Measurements from ENCODE around the gene BTBD9.

DNA sequence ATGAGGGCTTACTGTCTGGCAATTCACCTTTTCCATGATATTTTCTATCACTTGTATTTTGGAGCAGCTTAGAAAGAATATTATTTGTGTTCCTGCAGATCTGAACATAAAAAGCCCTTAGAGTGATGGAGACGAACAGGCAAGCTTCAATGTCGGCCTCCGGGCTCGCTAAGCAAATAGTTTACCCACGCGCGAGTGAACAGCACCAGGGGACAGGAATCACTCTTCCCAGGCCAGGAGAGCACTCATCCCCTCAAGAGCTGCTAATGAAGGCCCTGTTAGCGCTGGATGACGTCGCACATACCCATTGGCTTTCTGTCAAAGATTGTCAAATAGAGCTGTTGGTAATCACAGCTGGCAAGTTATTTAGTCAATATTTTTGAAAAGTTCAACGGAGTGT is 424.5 kb downstream of the BTBD9 start:
- TF ChIP-seq, protein P1, sequence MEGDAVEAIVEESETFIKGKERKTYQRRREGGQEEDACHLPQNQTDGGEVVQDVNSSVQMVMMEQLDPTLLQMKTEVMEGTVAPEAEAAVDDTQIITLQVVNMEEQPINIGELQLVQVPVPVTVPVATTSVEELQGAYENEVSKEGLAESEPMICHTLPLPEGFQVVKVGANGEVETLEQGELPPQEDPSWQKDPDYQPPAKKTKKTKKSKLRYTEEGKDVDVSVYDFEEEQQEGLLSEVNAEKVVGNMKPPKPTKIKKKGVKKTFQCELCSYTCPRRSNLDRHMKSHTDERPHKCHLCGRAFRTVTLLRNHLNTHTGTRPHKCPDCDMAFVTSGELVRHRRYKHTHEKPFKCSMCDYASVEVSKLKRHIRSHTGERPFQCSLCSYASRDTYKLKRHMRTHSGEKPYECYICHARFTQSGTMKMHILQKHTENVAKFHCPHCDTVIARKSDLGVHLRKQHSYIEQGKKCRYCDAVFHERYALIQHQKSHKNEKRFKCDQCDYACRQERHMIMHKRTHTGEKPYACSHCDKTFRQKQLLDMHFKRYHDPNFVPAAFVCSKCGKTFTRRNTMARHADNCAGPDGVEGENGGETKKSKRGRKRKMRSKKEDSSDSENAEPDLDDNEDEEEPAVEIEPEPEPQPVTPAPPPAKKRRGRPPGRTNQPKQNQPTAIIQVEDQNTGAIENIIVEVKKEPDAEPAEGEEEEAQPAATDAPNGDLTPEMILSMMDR (IDR thresholded peaks at IDR 0.05) = no peak
- TF ChIP-seq POLR2A (IDR thresholded peaks at IDR 0.05) (no peak), POLR2AphosphoS5 (IDR thresholded peaks at IDR 0.05; ENCODE audit: insufficient read depth in 1 of 2, low read depth in 1 of 2) (no peak)

All from vagina (tissue), 2 donors.